ENCODE results near the gene SLC35A4. TPM values are rescaled to one million over a fixed set of nuclear protein-coding genes. Genes with fewer than 3 reads are reported as not detected.

Gene SLC35A4
- total RNA-seq, 4 donors from 2014 or later = 25.1 to 55.1 (median 38.1) TPM

DNA sequence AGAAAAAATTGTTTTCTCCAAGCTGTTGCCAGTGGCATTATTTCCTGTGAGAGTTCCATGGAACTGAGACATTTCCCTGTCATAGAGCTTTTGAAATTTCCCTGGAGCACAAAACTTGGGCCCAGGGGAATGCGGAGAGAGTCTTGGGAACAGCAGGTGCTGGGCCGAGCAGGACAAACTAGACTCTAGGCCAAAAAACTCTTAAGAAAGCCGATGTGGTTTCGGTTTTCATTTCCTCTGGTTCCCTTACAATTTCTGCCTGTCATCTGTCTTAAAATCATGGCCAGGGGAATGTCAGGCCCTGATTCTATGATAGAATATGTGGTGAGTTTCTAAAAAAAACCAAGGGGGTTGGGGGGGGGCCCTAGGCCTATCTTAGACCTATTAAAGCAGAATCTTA, 4.6 kb downstream of the SLC35A4 start:
- TF ChIP-seq, protein P1, sequence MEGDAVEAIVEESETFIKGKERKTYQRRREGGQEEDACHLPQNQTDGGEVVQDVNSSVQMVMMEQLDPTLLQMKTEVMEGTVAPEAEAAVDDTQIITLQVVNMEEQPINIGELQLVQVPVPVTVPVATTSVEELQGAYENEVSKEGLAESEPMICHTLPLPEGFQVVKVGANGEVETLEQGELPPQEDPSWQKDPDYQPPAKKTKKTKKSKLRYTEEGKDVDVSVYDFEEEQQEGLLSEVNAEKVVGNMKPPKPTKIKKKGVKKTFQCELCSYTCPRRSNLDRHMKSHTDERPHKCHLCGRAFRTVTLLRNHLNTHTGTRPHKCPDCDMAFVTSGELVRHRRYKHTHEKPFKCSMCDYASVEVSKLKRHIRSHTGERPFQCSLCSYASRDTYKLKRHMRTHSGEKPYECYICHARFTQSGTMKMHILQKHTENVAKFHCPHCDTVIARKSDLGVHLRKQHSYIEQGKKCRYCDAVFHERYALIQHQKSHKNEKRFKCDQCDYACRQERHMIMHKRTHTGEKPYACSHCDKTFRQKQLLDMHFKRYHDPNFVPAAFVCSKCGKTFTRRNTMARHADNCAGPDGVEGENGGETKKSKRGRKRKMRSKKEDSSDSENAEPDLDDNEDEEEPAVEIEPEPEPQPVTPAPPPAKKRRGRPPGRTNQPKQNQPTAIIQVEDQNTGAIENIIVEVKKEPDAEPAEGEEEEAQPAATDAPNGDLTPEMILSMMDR (IDR thresholded peaks at IDR 0.05) = no peak
- DNase-seq (ENCODE audit: low spot score) (no peak), ATAC-seq (ENCODE audit: low FRiP score) (no peak)

DNA sequence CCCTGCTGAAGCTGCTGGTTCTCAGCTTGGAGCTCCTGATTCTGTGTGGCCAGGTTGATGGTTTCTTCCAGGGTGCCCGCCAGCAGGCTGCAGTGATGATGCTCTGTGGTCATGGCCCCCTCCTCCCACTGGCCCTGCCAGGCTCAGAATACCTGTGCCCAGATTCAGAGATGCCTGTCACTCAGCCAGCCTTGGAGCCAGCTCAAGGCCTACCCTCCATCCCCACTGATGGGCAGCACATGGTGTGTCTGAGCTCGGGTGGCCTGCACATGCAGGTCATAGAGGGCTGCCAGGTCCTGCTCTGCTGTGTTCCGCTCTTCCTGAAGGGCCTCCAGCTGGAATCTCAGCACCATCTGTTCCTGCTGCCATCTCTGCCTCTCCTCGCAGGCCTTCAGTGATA, 5.4 kb downstream of the SLC35A4 start:
- ATAC-seq (ENCODE audit: low FRiP score) (no peak), DNase-seq (ENCODE audit: low spot score) (no peak)
- TF ChIP-seq, protein P1 (IDR thresholded peaks at IDR 0.05) = no peak

DNA sequence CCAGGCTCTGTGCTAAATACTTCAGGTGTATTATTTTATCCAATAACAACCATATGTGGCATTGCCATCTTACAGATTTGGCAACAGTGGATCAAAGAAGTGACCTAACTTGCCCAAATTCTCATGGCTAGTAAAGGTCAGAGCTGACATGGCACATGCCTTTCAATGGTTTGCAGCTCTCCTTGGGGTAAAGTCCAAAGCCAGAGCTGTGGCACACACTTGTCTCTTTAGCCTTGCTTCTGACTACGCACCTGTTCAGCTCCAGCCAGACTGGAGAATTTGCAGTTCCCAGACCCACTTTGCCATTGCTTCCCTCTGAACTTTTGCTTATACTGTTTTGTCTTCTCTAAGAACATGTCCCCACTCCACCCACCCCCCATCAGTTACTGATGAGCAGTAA, 5.9 kb downstream of the SLC35A4 start:
- ATAC-seq (ENCODE audit: low FRiP score) (no peak), DNase-seq (ENCODE audit: low spot score) (no peak)
- TF ChIP-seq, protein P1 (IDR thresholded peaks at IDR 0.05) = no peak

DNA sequence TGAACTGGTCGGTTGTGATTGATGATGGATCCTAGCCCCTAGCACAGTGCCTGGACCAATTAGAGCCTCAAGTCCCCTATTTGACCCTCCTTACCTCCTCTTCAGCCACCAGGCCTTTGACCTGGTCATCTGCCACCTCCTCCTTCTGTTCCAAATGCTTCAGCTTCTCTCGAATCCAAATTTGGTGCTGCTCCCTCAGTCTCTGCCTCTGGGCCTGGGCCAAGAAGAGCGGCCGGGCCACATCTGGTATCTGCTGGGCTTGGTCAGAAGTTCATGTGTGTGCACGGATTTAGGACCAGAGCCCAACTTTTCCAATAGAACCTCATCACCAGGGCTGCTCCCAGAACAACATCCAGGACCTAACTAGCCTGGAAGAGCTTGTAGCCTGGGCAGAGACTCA, 6.5 kb downstream of the SLC35A4 start:
- ATAC-seq (ENCODE audit: low FRiP score) (no peak), DNase-seq (ENCODE audit: low spot score) (no peak)
- TF ChIP-seq, protein P1 (IDR thresholded peaks at IDR 0.05) = no peak

DNA sequence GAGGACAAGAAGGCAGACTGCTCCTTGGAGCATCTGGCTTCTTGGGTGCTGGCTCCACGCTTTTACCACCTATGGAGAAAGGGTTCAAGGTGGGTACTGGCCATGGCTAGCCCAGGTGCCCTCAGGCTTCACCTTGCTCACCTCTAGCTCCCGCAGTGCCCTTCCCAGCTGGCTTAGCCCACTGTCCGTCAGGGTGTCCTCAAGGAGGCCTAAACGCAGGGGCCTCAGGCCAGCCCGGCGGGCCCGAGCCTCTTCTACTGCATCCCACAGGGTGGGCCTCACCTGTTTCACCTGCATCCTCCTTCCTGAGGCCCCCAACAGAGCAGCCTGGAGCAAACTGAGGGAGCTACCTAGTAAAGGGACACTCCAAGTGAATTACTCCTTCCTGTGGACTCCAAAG, 9.1 kb downstream of the SLC35A4 start:
- TF ChIP-seq, protein P1 (IDR thresholded peaks at IDR 0.05) = no peak
- DNase-seq (ENCODE audit: low spot score) (no peak), ATAC-seq (ENCODE audit: low FRiP score) (peak; percentile 19)

DNA sequence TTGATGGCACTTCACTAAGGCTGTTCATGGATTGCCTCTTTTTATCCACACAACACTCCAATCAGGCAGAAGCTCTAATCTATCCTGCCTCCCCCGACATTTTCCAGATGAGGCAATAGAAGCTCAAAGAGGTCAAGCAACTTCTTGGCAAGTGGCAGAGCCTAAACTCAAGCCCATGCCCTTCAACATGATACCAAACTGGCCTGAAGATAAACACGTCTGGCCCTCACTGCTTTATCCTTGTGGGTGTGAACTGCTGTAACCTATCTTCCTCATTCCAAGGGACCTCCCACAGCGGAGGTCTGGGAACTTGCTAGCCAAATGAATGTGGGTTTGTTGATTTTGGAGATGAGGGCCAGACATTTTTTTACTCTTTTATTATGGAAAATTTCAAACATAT, 9.5 kb downstream of the SLC35A4 start:
- ATAC-seq (ENCODE audit: low FRiP score) (peak; percentile 79), DNase-seq (ENCODE audit: low spot score) (no peak)
- TF ChIP-seq, protein P1 (IDR thresholded peaks at IDR 0.05) = no peak

DNA sequence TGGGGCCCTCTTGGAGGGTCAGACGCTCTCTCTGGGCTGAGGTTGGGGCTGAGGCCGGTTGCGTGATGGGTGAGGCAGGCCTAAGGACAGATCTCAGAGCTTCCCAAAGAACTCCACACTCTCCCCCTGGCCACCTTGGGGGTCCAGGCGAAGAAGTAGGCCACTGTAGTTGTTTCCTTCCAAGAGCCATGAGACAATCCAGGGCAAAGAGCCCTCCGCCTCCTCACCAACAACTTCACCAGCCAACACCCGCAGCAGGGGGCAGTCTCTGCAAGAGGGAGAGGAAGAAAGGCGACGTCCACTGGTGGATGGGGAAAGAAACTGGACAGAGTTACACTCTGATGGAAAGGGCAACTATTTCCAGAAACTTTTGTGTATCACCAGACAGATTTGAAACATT, 10.7 kb downstream of the SLC35A4 start:
- DNase-seq (ENCODE audit: low spot score) (no peak), ATAC-seq (ENCODE audit: low FRiP score) (peak; percentile 56)
- TF ChIP-seq, protein P1 (IDR thresholded peaks at IDR 0.05) = no peak

All from omental fat pad (tissue), 4 donors.